Measurements from ENCODE around the gene GABRD.

- TF ChIP-seq, protein P1, sequence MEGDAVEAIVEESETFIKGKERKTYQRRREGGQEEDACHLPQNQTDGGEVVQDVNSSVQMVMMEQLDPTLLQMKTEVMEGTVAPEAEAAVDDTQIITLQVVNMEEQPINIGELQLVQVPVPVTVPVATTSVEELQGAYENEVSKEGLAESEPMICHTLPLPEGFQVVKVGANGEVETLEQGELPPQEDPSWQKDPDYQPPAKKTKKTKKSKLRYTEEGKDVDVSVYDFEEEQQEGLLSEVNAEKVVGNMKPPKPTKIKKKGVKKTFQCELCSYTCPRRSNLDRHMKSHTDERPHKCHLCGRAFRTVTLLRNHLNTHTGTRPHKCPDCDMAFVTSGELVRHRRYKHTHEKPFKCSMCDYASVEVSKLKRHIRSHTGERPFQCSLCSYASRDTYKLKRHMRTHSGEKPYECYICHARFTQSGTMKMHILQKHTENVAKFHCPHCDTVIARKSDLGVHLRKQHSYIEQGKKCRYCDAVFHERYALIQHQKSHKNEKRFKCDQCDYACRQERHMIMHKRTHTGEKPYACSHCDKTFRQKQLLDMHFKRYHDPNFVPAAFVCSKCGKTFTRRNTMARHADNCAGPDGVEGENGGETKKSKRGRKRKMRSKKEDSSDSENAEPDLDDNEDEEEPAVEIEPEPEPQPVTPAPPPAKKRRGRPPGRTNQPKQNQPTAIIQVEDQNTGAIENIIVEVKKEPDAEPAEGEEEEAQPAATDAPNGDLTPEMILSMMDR (IDR thresholded peaks at IDR 0.05): no peak
- TF ChIP-seq POLR2A (IDR thresholded peaks at IDR 0.05): no peak
Measured at GRCh38 chr1:1980467-1981141, 38.5 kb upstream of the GABRD start.

Data from esophagus squamous epithelium (tissue), 4 donors.